ENCODE results near the gene ANKRD30BL.
A peak's percentile ranks its signal among the peaks of the same experiment; 100 is the strongest.
"Not testable (repeated sequence)": the region's sequence is repeated elsewhere in the genome, so short reads cannot be mapped to it uniquely, and the experiment has no call there.

The ANKRD30BL gene, protein sequence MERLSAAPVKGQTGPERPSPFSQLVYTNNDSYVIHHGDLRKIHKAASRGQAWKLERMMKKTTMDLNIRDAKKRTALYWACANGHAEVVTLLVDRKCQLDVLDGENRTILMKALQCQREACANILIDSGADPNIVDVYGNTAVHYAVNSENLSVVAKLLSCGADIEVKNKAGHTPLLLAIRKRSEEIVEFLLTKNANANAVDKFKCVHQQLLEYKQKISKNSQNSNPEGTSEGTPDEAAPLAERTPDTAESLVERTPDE

DNA sequence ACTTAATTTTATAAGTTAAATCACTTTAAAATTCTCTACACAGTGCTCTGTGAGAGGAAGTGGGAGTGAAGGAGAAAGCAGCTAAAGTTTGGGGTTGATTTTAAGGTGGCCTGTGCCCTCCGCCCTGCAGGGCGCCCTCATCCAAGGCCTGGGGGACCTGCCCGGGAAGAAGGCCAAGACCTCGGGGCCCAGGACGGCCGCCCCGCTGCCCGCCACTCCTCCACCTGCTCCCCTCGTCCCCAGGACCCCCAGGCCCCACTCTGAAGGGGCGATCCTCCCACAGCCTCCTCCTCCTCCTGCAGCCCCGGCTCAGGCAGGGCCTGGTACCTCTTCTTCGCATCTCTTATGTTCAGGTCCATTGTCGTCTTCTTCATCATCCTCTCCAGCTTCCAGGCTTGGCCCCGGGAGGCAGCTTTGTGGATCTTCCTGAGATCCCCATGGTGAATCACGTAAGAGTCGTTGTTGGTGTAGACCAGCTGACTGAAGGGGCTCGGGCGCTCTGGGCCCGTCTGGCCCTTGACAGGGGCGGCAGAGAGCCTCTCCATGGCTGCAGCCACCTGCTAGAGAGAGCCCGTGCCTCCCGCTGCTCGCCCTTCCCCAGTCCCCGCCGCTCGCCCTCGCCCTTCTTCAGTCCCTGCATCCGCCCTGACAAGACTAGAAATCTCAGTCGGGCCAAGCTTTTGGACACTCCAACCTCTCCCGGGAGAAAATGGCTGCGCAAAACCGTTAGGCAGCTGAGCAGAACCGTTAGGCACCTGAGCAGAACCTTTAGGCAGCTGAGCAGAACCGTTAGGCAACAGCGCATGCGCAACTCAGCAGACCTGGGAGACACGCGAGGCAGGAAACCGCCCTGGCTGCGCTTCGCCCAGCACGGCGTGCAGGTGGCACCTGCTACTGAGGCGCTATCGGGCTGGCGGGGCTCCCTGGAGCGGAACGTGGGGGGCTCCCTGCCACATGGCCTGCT is at the start of gene ANKRD30BL:
TSS of gene ANKRD30BL (minus strand) at position 792 of the 964 bp plus-strand sequence. CDS start at position 545, 247 bp downstream.
- DNase-seq = not testable (repeated sequence)

DNA sequence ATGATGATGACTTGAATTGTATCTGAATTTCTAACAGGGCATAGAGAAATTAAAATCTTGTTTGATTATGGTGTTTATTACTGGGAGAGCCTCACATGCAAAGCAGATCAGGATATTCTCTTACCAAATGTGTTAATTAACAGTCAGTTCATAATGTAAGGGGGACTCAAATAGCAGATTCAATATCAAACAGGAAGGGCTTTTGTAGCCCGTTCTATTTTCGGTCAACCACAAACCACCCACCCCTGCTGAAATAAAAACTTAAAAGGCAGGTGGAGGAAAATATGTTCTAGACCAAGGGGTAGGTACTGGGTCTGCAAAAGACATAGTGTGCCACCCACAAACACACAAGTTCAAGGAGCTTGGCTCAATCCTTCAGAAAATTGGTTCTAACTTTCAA is 41.1 kb upstream of the ANKRD30BL start:
- not testable (repeated sequence) for DNase-seq

DNA sequence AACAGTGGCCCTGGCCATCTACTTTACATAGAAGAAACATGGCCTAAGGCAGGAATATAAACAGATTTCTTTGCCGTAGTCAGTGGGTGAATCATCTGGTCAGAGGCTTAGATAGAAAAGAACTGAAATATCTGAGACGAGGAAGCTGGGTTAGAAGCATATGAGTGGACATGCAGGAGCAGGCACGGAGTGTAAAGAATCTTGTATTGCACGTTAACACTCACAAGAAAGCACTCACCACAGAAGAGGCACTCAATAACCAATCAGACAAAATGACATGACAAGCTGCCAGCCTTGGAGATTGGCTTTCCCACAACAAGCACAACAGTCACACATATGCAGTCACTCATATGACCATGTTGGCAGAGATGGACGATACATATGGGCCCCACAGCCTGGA is 31.1 kb upstream of the ANKRD30BL start:
- DNase-seq = not testable (repeated sequence)

DNA sequence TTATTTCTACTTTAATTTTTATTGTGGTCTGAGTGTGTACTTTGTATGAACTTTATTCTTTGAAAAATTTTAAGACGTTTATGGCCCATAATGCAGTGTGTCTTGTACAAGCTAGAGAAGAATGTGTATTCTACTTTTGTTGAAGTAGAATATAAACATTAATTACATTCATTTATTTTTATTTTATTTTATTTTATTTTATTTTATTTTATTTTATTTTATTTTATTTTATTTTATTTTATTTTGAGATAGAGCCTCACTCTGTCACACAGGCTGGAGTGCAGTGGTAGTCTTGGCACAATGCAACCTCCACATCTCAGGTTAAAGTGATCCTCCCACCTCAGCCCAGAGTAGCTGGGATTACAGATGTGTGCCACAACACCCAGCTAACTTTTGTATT is 5.3 kb upstream of the ANKRD30BL start:
- DNase-seq = not testable (repeated sequence)

DNA sequence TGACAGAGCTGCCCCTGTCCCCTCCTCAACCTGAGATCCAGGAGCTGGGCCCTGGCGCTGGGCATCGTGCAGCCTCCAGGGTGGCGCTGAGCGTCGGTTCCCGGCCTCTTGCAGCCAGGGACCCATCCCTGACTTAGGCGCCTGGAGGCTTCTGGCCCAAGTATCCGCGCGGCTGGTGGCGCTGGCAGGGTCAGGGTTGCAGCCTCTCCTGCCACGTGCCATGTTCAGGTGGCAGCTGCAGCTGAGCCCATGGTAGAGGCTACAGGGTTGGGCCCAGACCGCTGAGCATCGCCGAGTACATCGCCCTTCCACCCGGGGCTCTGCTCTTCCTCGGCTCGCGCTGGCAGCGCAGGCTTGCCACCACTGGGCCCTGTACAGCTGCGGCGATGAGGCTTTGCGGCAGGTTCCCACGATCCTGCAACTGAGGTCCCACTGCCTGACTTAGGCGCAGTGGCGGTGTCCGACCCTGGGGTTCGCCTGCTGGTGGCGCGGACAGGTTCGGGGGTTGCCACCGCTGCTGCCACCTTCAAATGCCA is 441 bp upstream of the ANKRD30BL start:
- not testable (repeated sequence) for DNase-seq

DNA sequence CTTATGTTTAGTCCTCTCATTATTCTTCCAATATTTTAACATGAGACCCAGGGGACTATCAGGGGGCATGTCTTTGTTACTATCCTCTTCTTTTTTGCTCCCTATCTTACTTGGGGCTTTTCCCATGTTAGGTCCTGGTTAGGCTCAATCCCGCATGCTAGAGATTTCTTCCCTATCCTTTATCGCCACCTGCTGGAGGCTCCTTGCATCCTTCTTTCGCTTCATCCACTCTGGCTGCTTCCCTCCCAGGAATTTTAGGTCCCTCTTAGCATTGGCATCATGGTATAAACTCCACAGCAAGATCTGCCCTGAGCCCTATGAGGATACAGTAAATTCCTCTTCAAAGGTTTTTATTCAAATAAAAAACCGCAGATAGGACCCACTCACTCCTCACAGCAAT is 15.0 kb downstream of the ANKRD30BL start:
- peak; percentile 14 to 61 (median 50) for DNase-seq

Data from NCI-H1417 (cell line).